Measurements from ENCODE around the gene EXOSC2. TPM values are rescaled to one million over a fixed set of nuclear protein-coding genes. Genes with fewer than 3 reads are reported as not detected.

EXOSC2 gene
- total RNA-seq, 2 experiments from 2014 or later, result 65.0 to 89.9 TPM

- no TSS peak for BruUV-seq (replicated peaks)
- peaks cover 14% of the 10 kb centered on the region for H3K4me1 ChIP-seq (ENCODE audit: insufficient read depth, low read length, poor library complexity, severe bottlenecking)
- no peak overlapping the region for H2AFZ ChIP-seq (ENCODE audit: low read length)
- no peaks in the 10 kb centered on the region for H3K79me2 ChIP-seq (ENCODE audit: insufficient read depth, low read depth, low read length)
- DNase-seq (ENCODE audit: low spot score), result no peak
- H3K9me3 ChIP-seq (ENCODE audit: low read length), result no peaks in the 10 kb centered on the region
- TF ChIP-seq CTCF (conservative IDR thresholded peaks at IDR 0.05; ENCODE audit: low read length) (no peak), EZH2phosphoT487 (IDR thresholded peaks at IDR 0.05; ENCODE audit: borderline replicate concordance, low read depth, low read length) (no peak)
- no peaks in the 10 kb centered on the region for H4K20me1 ChIP-seq (ENCODE audit: insufficient read depth, low read length)
- no peak overlapping the region for H3K4me3 ChIP-seq (ENCODE audit: low read depth, low read length, poor library complexity, severe bottlenecking)
- no peaks in the 10 kb centered on the region for H3K36me3 ChIP-seq (ENCODE audit: insufficient read depth, low read length)
- H3K9me2 ChIP-seq (ENCODE audit: insufficient read depth, low read length), result no peaks in the 10 kb centered on the region
- POLR2A ChIA-PET, result no interaction called here
- CTCF ChIA-PET (ENCODE audit: unreplicated experiment), result no interaction called here
- no peak overlapping the region for H3K4me2 ChIP-seq (ENCODE audit: low read length)
- intact Hi-C loops (cut with micrococcal nuclease; ENCODE audit: unreplicated experiment), result no loop called here
- no peak overlapping the region for H3K27ac ChIP-seq (ENCODE audit: low read depth, low read length, poor library complexity, severe bottlenecking)
Observed at GRCh38 chr9:130687615-130688014, 6.0 kb upstream of the EXOSC2 start.

- Histone ChIP-seq H3K9me3 (ENCODE audit: low read length) (no peaks in the 10 kb centered on the region), H4K20me1 (ENCODE audit: insufficient read depth, low read length) (no peaks in the 10 kb centered on the region), H3K27ac (ENCODE audit: low read depth, low read length, poor library complexity, severe bottlenecking) (no peak overlapping the region), H3K4me1 (ENCODE audit: insufficient read depth, low read length, poor library complexity, severe bottlenecking) (peaks cover 18% of the 10 kb centered on the region), H3K36me3 (ENCODE audit: insufficient read depth, low read length) (no peaks in the 10 kb centered on the region), H3K79me2 (ENCODE audit: insufficient read depth, low read depth, low read length) (no peaks in the 10 kb centered on the region), H3K4me2 (ENCODE audit: low read length) (no peak overlapping the region), H2AFZ (ENCODE audit: low read length) (no peak overlapping the region), H3K9me2 (ENCODE audit: insufficient read depth, low read length) (no peaks in the 10 kb centered on the region), H3K4me3 (ENCODE audit: low read depth, low read length, poor library complexity, severe bottlenecking) (no peak overlapping the region)
- no TSS peak for BruUV-seq (replicated peaks)
- POLR2A ChIA-PET, result no interaction called here
- no peak for TF ChIP-seq EZH2phosphoT487 (IDR thresholded peaks at IDR 0.05; ENCODE audit: borderline replicate concordance, low read depth, low read length)
- no peak for TF ChIP-seq CTCF (conservative IDR thresholded peaks at IDR 0.05; ENCODE audit: low read length)
- CTCF ChIA-PET (ENCODE audit: unreplicated experiment), result no interaction called here
- intact Hi-C loops (cut with micrococcal nuclease; ENCODE audit: unreplicated experiment), result no loop called here
- DNase-seq (ENCODE audit: low spot score), result no peak
Observed at GRCh38 chr9:130688072-130688471, 5.5 kb upstream of the EXOSC2 start.

GRCh38 chr9:130689572-130689936 is 4.0 kb upstream of the EXOSC2 start:
- Histone ChIP-seq H3K79me2 (ENCODE audit: insufficient read depth, low read depth, low read length) (peaks cover 10% of the 10 kb centered on the region), H3K4me2 (ENCODE audit: low read length) (peak overlapping the region; percentile 62), H3K9me2 (ENCODE audit: insufficient read depth, low read length) (no peaks in the 10 kb centered on the region), H3K4me3 (ENCODE audit: low read depth, low read length, poor library complexity, severe bottlenecking) (peak overlapping the region; percentile 51), H3K9me3 (ENCODE audit: low read length) (no peaks in the 10 kb centered on the region), H2AFZ (ENCODE audit: low read length) (peak overlapping the region; percentile 78), H4K20me1 (ENCODE audit: insufficient read depth, low read length) (no peaks in the 10 kb centered on the region), H3K36me3 (ENCODE audit: insufficient read depth, low read length) (no peaks in the 10 kb centered on the region; the same call in 1 of the 2 replicates), H3K27ac (ENCODE audit: low read depth, low read length, poor library complexity, severe bottlenecking) (no peak overlapping the region), H3K4me1 (ENCODE audit: insufficient read depth, low read length, poor library complexity, severe bottlenecking) (peaks cover 20% of the 10 kb centered on the region)
- ChIA-PET CTCF (ENCODE audit: unreplicated experiment) (no interaction called here), POLR2A (interaction anchor here (0.6 kb wide), 2 partner anchors 350 to 1478 kb away, joined by 3 to 7 read pairs; no protein-coding TSS in a partner anchor)
- BruUV-seq (replicated peaks), result no TSS peak
- intact Hi-C loops (cut with micrococcal nuclease; ENCODE audit: unreplicated experiment), result no loop called here
- TF ChIP-seq EZH2phosphoT487 (IDR thresholded peaks at IDR 0.05; ENCODE audit: borderline replicate concordance, low read depth, low read length), result no peak
- TF ChIP-seq CTCF (conservative IDR thresholded peaks at IDR 0.05; ENCODE audit: low read length), result no peak
- no peak for DNase-seq (ENCODE audit: low spot score)

Measured in OCI-LY7 (cell line).